ENCODE data around the gene CPE. TPM values are rescaled to one million over a fixed set of nuclear protein-coding genes. Genes with fewer than 3 reads are reported as not detected.

CPE gene
- polyA plus RNA-seq, 4 donors: 1.1 to 326 (median 22.9) TPM

DNA sequence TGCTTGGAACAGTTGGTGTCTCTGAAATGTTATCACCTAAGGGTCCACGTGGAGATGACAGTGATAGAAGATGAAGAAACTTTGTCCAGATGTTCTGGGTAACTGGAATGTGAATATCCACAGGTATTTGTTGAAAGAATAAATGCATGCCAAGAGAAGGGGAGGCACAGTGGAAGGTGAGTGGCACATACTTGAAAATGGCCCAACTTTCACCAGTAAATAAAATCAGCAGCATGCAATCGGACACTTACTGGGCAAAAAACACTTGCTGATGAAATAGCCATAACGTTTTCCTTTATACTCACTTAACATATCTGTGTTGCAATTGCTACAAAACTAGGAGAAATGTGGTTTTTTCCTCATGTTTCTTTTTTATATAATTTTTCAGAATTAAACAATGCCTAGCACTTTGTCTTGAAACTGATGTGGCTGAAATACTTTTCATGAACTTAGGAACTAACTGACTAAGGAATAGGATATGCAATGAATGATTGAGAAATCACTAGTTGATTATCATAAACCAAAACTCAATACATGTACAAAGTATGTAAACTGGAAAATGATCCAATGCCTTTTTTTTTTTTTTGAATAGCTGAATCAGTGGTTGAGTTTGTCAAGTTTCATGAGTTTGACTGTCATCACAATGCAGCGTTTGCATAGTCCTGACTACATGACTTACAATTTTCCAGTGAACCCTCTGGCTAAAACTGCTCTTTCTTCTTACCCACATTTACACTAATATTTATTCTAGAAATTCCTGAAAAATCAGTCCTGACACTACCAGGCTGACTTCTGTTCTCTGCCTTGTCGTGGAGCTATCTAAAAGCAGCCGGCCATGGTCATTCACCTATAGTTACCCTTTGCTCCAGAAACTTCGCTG lies 127.4 kb downstream of the CPE start:
- no peak overlapping the region for H3K4me3 ChIP-seq (ENCODE audit: low read depth in 1 of 3, low read length in 3 of 3)
- H3K36me3 ChIP-seq (ENCODE audit: control insufficient read depth in 3 of 3, insufficient read depth in 2 of 3, low read depth in 1 of 3, low read length in 3 of 3): no peaks in the 10 kb centered on the region
- WGBS, 3 donors: 56 to 62% (median 60%) methylated on average over 7 of the region's 7 CpGs
- no peaks in the 10 kb centered on the region for H3K27me3 ChIP-seq (ENCODE audit: control insufficient read depth in 3 of 3, insufficient read depth in 3 of 3, low read length in 3 of 3)
- H3K27ac ChIP-seq (ENCODE audit: low read depth in 1 of 3, low read length in 2 of 3): no peak overlapping the region
- FAIRE-seq (no peak), DNase-seq (no peak)
- H3K9me3 ChIP-seq (ENCODE audit: control insufficient read depth in 2 of 2, insufficient read depth in 1 of 2, low read depth in 1 of 2, low read length in 1 of 2): no peaks in the 10 kb centered on the region
- no peaks in the 10 kb centered on the region for H3K4me1 ChIP-seq (ENCODE audit: control insufficient read depth in 3 of 3, insufficient read depth in 2 of 3, low read depth in 1 of 3, low read length in 2 of 3)

DNA sequence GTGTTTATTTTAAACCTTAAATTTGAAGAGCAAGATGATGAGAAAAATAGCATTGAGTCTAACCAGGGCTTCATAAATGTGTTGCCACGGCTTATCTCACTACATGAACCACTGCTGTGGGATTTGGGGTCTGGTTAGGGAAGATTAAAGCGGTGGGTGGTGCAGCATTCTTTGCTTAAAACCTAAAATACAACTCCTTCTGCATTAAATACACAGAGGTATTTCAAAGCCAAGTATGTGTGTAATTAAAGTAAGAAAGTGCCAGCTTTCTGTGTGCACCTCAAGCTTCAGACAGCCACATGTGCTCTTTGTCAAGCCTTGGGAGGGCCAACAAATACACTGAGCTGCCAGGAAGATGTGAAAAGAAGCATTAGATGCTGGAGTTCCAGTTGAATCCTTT lies 128.0 kb downstream of the CPE start:
- Histone ChIP-seq H3K27ac (ENCODE audit: low read depth in 1 of 3, low read length in 2 of 3) (no peak overlapping the region), H3K4me3 (ENCODE audit: low read depth in 1 of 3, low read length in 3 of 3) (no peak overlapping the region), H3K36me3 (ENCODE audit: control insufficient read depth in 3 of 3, insufficient read depth in 2 of 3, low read depth in 1 of 3, low read length in 3 of 3) (no peaks in the 10 kb centered on the region), H3K4me1 (ENCODE audit: control insufficient read depth in 3 of 3, insufficient read depth in 2 of 3, low read depth in 1 of 3, low read length in 2 of 3) (no peaks in the 10 kb centered on the region), H3K9me3 (ENCODE audit: control insufficient read depth in 2 of 2, insufficient read depth in 1 of 2, low read depth in 1 of 2, low read length in 1 of 2) (no peaks in the 10 kb centered on the region), H3K27me3 (ENCODE audit: control insufficient read depth in 3 of 3, insufficient read depth in 3 of 3, low read length in 3 of 3) (no peaks in the 10 kb centered on the region)
- DNase-seq (no peak), FAIRE-seq (no peak)
- WGBS, 3 donors: 72 to 83% (median 78%) methylated on average over 2 of the region's 2 CpGs

DNA sequence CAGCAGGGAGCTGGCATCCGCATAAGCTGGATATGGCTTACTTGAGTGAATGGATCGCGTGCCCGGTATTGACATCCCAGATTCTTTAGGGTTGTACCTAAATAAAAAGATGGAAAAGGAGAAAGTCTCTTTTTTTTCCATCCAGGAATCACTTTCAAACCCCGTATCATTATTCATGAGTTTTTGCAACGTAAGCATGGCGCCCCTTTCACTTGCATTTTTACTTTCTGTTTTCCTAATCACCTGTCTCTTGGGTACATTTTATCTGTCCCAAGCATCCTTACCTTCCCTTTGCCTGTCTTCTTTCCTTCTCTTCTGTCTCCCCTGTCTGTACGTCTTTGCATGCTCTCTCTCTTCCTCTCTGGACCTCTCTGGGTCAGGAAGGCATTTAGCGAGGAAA lies 128.6 kb downstream of the CPE start:
- 81 to 87% (median 83%) methylated on average over 9 of the region's 9 CpGs for WGBS, 3 donors
- no peaks in the 10 kb centered on the region for H3K4me1 ChIP-seq (ENCODE audit: control insufficient read depth in 3 of 3, insufficient read depth in 2 of 3, low read depth in 1 of 3, low read length in 2 of 3)
- no peaks in the 10 kb centered on the region for H3K27me3 ChIP-seq (ENCODE audit: control insufficient read depth in 3 of 3, insufficient read depth in 3 of 3, low read length in 3 of 3)
- DNase-seq: no peak
- no peak overlapping the region for H3K4me3 ChIP-seq (ENCODE audit: low read depth in 1 of 3, low read length in 3 of 3)
- H3K27ac ChIP-seq (ENCODE audit: low read depth in 1 of 3, low read length in 2 of 3): no peak overlapping the region
- no peaks in the 10 kb centered on the region for H3K9me3 ChIP-seq (ENCODE audit: control insufficient read depth in 2 of 2, insufficient read depth in 1 of 2, low read depth in 1 of 2, low read length in 1 of 2)
- FAIRE-seq: no peak
- H3K36me3 ChIP-seq (ENCODE audit: control insufficient read depth in 3 of 3, insufficient read depth in 2 of 3, low read depth in 1 of 3, low read length in 3 of 3): no peaks in the 10 kb centered on the region

DNA sequence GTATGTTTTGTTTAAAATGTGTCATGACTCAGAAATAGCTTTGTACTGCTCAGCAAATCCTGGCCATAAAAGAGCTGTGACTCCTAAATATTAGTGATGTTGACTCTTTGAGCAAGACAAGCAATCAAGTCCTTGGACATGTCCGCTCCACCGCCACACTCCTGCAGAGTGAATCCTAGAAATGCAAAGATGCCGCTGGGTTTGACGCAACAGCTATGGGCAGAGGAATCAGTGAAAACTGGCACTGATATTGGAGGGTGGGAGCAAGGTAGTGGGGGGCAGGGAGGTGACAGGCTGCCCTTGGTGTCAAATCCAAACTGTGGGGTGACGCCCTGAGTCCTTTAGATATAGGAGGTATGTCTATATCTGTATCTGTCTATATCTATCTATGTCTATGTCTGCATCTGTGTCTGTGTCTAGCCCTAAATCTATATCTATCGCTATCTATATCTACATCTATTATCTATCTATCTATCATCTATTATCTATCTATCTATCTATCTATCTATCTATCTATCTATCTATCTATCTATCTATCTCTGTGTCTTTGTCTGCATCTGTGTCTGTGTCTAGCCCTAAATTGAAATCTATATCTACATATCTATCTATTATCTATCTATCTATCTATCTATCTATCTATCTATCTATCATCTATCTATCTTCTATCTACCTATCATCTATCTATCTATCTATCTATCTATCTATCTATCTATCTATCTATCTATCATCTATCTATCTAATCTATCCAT lies 129.7 kb downstream of the CPE start:
- no peak overlapping the region for H3K4me3 ChIP-seq (ENCODE audit: low read depth in 1 of 3, low read length in 3 of 3)
- no peak for FAIRE-seq
- 95 to 97% (median 96%) methylated on average over 6 of the region's 6 CpGs for WGBS, 3 donors
- no peaks in the 10 kb centered on the region for H3K9me3 ChIP-seq (ENCODE audit: control insufficient read depth in 2 of 2, insufficient read depth in 1 of 2, low read depth in 1 of 2, low read length in 1 of 2)
- H3K36me3 ChIP-seq (ENCODE audit: control insufficient read depth in 3 of 3, insufficient read depth in 2 of 3, low read depth in 1 of 3, low read length in 3 of 3): no peaks in the 10 kb centered on the region
- no peaks in the 10 kb centered on the region for H3K4me1 ChIP-seq (ENCODE audit: control insufficient read depth in 3 of 3, insufficient read depth in 2 of 3, low read depth in 1 of 3, low read length in 2 of 3)
- H3K27ac ChIP-seq (ENCODE audit: low read depth in 1 of 3, low read length in 2 of 3): no peak overlapping the region
- no peak for DNase-seq
- no peaks in the 10 kb centered on the region for H3K27me3 ChIP-seq (ENCODE audit: control insufficient read depth in 3 of 3, insufficient read depth in 3 of 3, low read length in 3 of 3)

DNA sequence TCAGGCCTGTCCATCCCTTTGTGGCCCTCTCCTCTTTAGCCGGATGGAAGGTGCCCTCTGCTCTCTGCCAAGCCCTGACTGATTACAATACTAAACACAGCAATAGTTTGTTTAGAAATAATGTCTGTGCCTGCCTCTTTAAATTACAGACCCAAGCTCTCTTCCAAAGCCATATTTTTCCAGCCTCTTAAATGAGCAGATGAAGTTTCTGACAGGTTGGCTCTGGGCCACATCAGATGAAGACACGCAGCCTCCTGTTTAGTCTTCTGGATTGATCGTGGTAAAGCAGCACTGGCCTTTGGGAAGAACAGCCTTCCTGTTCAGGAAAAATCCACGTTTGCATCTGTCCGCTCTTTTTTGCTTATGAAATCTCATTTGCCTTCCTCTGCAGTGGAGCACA lies 133.6 kb downstream of the CPE start:
- WGBS, 3 donors: 50 to 57% (median 54%) methylated on average over 5 of the region's 5 CpGs
- Histone ChIP-seq H3K27me3 (ENCODE audit: control insufficient read depth in 3 of 3, insufficient read depth in 3 of 3, low read length in 3 of 3) (no peaks in the 10 kb centered on the region), H3K4me3 (ENCODE audit: low read depth in 1 of 3, low read length in 3 of 3) (no peak overlapping the region), H3K4me1 (ENCODE audit: control insufficient read depth in 3 of 3, insufficient read depth in 2 of 3, low read depth in 1 of 3, low read length in 2 of 3) (no peaks in the 10 kb centered on the region), H3K27ac (ENCODE audit: low read depth in 1 of 3, low read length in 2 of 3) (no peak overlapping the region), H3K9me3 (ENCODE audit: control insufficient read depth in 2 of 2, insufficient read depth in 1 of 2, low read depth in 1 of 2, low read length in 1 of 2) (no peaks in the 10 kb centered on the region), H3K36me3 (ENCODE audit: control insufficient read depth in 3 of 3, insufficient read depth in 2 of 3, low read depth in 1 of 3, low read length in 3 of 3) (no peaks in the 10 kb centered on the region)
- no peak for FAIRE-seq
- DNase-seq: no peak

DNA sequence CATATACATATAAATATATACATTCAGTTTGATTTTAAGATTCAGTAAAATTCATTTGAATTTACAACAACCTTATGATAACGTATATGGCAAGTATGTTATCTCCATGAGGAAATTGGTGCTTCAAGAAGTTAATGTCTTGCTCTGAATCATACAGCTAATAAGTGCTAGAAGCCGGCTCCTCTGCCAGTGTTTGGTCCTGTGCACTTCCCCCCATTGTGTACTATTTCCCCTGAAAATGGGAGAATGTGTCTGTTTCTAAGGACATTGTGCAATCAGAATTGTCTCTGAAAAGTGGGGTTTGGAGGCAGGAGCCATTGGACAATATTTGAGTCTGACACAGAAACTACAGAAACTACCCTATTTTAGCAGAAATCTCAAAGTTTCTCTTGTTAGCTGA lies 135.9 kb downstream of the CPE start:
- Histone ChIP-seq H3K27ac (ENCODE audit: low read depth in 1 of 3, low read length in 2 of 3) (no peak overlapping the region), H3K36me3 (ENCODE audit: control insufficient read depth in 3 of 3, insufficient read depth in 2 of 3, low read depth in 1 of 3, low read length in 3 of 3) (no peaks in the 10 kb centered on the region), H3K4me1 (ENCODE audit: control insufficient read depth in 3 of 3, insufficient read depth in 2 of 3, low read depth in 1 of 3, low read length in 2 of 3) (no peaks in the 10 kb centered on the region), H3K27me3 (ENCODE audit: control insufficient read depth in 3 of 3, insufficient read depth in 3 of 3, low read length in 3 of 3) (peaks cover 0 to 2% (median 0%) of the 10 kb centered on the region in 3 donors), H3K9me3 (ENCODE audit: control insufficient read depth in 2 of 2, insufficient read depth in 1 of 2, low read depth in 1 of 2, low read length in 1 of 2) (no peaks in the 10 kb centered on the region), H3K4me3 (ENCODE audit: low read depth in 1 of 3, low read length in 3 of 3) (no peak overlapping the region)
- DNase-seq (no peak), FAIRE-seq (no peak)
- 69 to 74% (median 73%) methylated on average over 2 of the region's 2 CpGs for WGBS, 3 donors

DNA sequence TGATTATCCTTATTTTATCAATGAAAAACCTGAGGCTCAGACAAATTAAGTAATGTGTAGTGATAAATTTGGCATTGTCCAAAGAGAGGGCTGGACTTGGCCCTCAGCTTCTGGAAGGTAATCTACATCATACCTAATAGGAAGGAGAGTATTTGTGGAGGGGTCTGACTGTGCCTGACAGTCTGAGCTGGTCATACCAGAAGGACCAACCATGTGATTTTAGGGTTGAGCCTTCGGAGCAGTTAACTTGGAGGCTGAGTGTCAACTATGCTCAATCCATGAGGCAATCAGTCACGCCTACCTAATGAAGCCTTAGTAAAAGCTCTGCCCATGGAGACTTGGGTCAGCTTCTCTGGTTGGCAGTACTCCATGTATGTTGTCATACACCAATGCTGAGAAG lies 136.4 kb downstream of the CPE start:
- Histone ChIP-seq H3K4me1 (ENCODE audit: control insufficient read depth in 3 of 3, insufficient read depth in 2 of 3, low read depth in 1 of 3, low read length in 2 of 3) (no peaks in the 10 kb centered on the region), H3K9me3 (ENCODE audit: control insufficient read depth in 2 of 2, insufficient read depth in 1 of 2, low read depth in 1 of 2, low read length in 1 of 2) (no peaks in the 10 kb centered on the region), H3K27me3 (ENCODE audit: control insufficient read depth in 3 of 3, insufficient read depth in 3 of 3, low read length in 3 of 3) (peaks cover 0 to 2% (median 0%) of the 10 kb centered on the region in 3 donors), H3K4me3 (ENCODE audit: low read depth in 1 of 3, low read length in 3 of 3) (no peak overlapping the region), H3K36me3 (ENCODE audit: control insufficient read depth in 3 of 3, insufficient read depth in 2 of 3, low read depth in 1 of 3, low read length in 3 of 3) (no peaks in the 10 kb centered on the region), H3K27ac (ENCODE audit: low read depth in 1 of 3, low read length in 2 of 3) (no peak overlapping the region)
- FAIRE-seq (no peak), DNase-seq (no peak)
- WGBS, 3 donors: 75 to 91% (median 80%) methylated on average over 2 of the region's 2 CpGs

DNA sequence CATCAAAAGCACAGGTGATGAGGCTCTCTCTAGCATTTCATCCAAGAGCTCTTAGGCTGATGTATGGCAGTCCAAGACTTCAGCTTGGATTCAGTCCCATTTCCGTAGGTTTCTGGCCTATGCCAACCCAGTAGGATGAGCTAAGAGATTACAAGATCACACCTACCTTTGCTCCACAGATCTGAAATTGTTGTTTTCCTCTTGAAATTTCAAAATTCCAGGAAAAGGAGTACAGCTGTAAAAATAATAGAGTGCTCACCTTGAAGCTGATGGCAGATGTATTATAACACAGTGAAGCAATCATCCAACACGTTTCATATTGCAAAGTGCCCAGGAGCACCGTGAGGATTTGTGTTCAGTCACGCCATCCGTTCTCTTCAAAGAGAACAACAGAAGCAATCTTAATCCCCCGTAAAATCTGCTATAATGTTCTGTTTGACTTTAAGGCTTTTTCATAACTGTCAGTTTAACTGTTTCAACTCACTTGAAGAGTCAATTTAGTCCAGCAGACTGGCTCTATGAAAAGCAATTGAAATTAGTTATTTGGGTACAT lies 137.5 kb downstream of the CPE start:
- no peaks in the 10 kb centered on the region for H3K36me3 ChIP-seq (ENCODE audit: control insufficient read depth in 3 of 3, insufficient read depth in 2 of 3, low read depth in 1 of 3, low read length in 3 of 3)
- 71 to 81% (median 77%) methylated on average over 6 of the region's 6 CpGs for WGBS, 3 donors
- H3K27me3 ChIP-seq (ENCODE audit: control insufficient read depth in 3 of 3, insufficient read depth in 3 of 3, low read length in 3 of 3): peaks cover 0 to 2% (median 0%) of the 10 kb centered on the region in 3 donors
- no peak overlapping the region for H3K4me3 ChIP-seq (ENCODE audit: low read depth in 1 of 3, low read length in 3 of 3)
- FAIRE-seq (no peak), DNase-seq (no peak)
- H3K27ac ChIP-seq (ENCODE audit: low read depth in 1 of 3, low read length in 2 of 3): no peak overlapping the region
- no peaks in the 10 kb centered on the region for H3K9me3 ChIP-seq (ENCODE audit: control insufficient read depth in 2 of 2, insufficient read depth in 1 of 2, low read depth in 1 of 2, low read length in 1 of 2)
- no peaks in the 10 kb centered on the region for H3K4me1 ChIP-seq (ENCODE audit: control insufficient read depth in 3 of 3, insufficient read depth in 2 of 3, low read depth in 1 of 3, low read length in 2 of 3)
